ENCODE data around the gene LIN37. TPM values are rescaled to one million over a fixed set of nuclear protein-coding genes. Genes with fewer than 3 reads are reported as not detected.

LIN37 gene
- total RNA-seq, 1 experiment from 2014 or later = 6.4 TPM

- TF ChIP-seq ZNF532 (CRISPR knock-in tag; IDR thresholded peaks at IDR 0.05; ENCODE audit: borderline replicate concordance) (no peak), GRHL2 (CRISPR knock-in tag; IDR thresholded peaks at IDR 0.05; ENCODE audit: insufficient replicate concordance, severe bottlenecking) (no peak), ZNF232 (CRISPR knock-in tag; IDR thresholded peaks at IDR 0.05) (no peak), GABPB1 (CRISPR knock-in tag; IDR thresholded peaks at IDR 0.05) (no peak), ETV6 (CRISPR knock-in tag; IDR thresholded peaks at IDR 0.05) (no peak)
Measured at GRCh38 chr19:35779033-35779432, 30.7 kb downstream of the LIN37 start (continued).

- Mint-ChIP-seq H3K36me3 (no peaks in the 10 kb centered on the region), H3K4me1 (peaks cover 39% of the 10 kb centered on the region), H3K4me3 (no peak overlapping the region), H3K9me3 (no peaks in the 10 kb centered on the region), H3K27ac (no peak overlapping the region), H3K27me3 (ENCODE audit: low read depth) (peaks cover 16% of the 10 kb centered on the region)
- POLR2A ChIA-PET = no interaction called here
- ATAC-seq (no peak), DNase-seq (ENCODE audit: low spot score) (no peak)
- CTCF ChIA-PET = no interaction called here
- TF ChIP-seq ZNF423 (CRISPR knock-in tag; IDR thresholded peaks at IDR 0.05) (no peak), ATF2 (CRISPR knock-in tag; IDR thresholded peaks at IDR 0.05; ENCODE audit: borderline replicate concordance, low read depth) (no peak), ZSCAN18 (CRISPR knock-in tag; IDR thresholded peaks at IDR 0.05) (no peak), NR3C1 (CRISPR knock-in tag; conservative IDR thresholded peaks at IDR 0.05; ENCODE audit: low read depth) (no peak), STAT6 (CRISPR knock-in tag; conservative IDR thresholded peaks at IDR 0.05; ENCODE audit: low read depth) (no peak), TCF7 (CRISPR knock-in tag; IDR thresholded peaks at IDR 0.05; ENCODE audit: low read depth) (no peak), ERG (CRISPR knock-in tag; IDR thresholded peaks at IDR 0.05) (no peak), ATF1 (CRISPR knock-in tag; IDR thresholded peaks at IDR 0.05) (no peak), JAZF1 (CRISPR knock-in tag; IDR thresholded peaks at IDR 0.05) (no peak), ATF3 (CRISPR knock-in tag; conservative IDR thresholded peaks at IDR 0.05) (no peak), CDX4 (CRISPR knock-in tag; IDR thresholded peaks at IDR 0.05; ENCODE audit: borderline replicate concordance) (no peak), ZNF138 (CRISPR knock-in tag; conservative IDR thresholded peaks at IDR 0.05) (no peak), JUN (CRISPR knock-in tag; IDR thresholded peaks at IDR 0.05) (no peak), NFE2L1 (CRISPR knock-in tag; IDR thresholded peaks at IDR 0.05) (no peak), CTCF (IDR thresholded peaks at IDR 0.05) (no peak), E2F5 (CRISPR knock-in tag; IDR thresholded peaks at IDR 0.05) (no peak)
Measured at GRCh38 chr19:35780058-35780457, 31.7 kb downstream of the LIN37 start.
